HepG2 (cell line): ENCODE results near the gene BBS12. TPM values are rescaled to one million over a fixed set of nuclear protein-coding genes. Genes with fewer than 3 reads are reported as not detected.

Experiments used
- ATAC-seq: fragments of 200-7000 bp; cut with Tn5 transposase; 3 replicates; pipeline ENCODE4 v1.9.1; 2020; ENCODE audit warnings: mild to moderate bottlenecking, moderate library complexity
- BruUV-seq: library from RNA; stranded (reverse); fragments of 400-500 nt; replicated peaks from 2 replicates; lab custom pipeline; 2021; lab: Mats Ljungman, UMichigan
- CTCF ChIA-PET: fragments of 300-600 bp; formaldehyde crosslinking; extraction: SDS; loops from one replicate; lab custom pipeline; 2021; ENCODE audit warnings: low total read pairs, inconsistent platforms, low intra/inter-chr PET ratio; lab: Yijun Ruan, JAX
- POLR2A ChIA-PET: fragments of 350-600 bp; sonication (Branson Sonifier 250); formaldehyde crosslinking; loops from one replicate; lab custom pipeline; 2020; ENCODE audit warnings: antibody characterized with exemption, inconsistent platforms; lab: Yijun Ruan, JAX
- DNase-seq: peaks from one replicate; pipeline ENCODE4 v3.0.0-alpha.2; 2015; ENCODE audit warnings: low spot score
- FAIRE-seq: peaks from 3 replicates; lab custom pipeline; 2011; peaks lifted over from hg19 to GRCh38; lab: Jason Lieb, UNC
- H2AFZ ChIP-seq: one replicate; pipeline ENCODE4 v1.6.1; 2011; ENCODE audit warnings: low read length, inconsistent platforms
- H3K27ac ChIP-seq: fragments of 300-600 bp; 3 replicates; pipeline ENCODE4 v1.8.0; 2011; ENCODE audit warnings: mixed run types, mild to moderate bottlenecking, mixed read lengths, low read length, inconsistent platforms; ENCODE audit not compliant: insufficient read depth; ENCODE audit errors: extremely low read length
- H3K27me3 ChIP-seq, 2 experiments: fragments of 200-600 bp in 1 of 2; 2 replicates in 1 of 2; 3 replicates in 1 of 2; pipeline versions ENCODE4 v1.6.0 to v1.8.0; 2011; ENCODE audit warnings: low read length in 2 of 2, mild to moderate bottlenecking in 2 of 2, moderate library complexity in 2 of 2, inconsistent platforms in 1 of 2; ENCODE audit not compliant: insufficient read depth in 2 of 2, control insufficient read depth in 1 of 2
- H3K36me3 ChIP-seq, 2 experiments: fragments of 200-600 bp in 1 of 2; replicated peaks in 1 of 2; 2 replicates in 1 of 2; 3 replicates in 1 of 2; pipeline versions ENCODE4 v1.5.1 to v1.8.0; 2011; ENCODE audit warnings: low read length in 2 of 2, inconsistent platforms in 1 of 2; ENCODE audit not compliant: insufficient read depth in 2 of 2, control insufficient read depth in 1 of 2
- H3K4me1 ChIP-seq: 2 replicates; pipeline ENCODE4 v1.5.1; 2012; ENCODE audit warnings: low read length, inconsistent platforms; ENCODE audit not compliant: insufficient read depth
- H3K4me2 ChIP-seq: 2 replicates; pipeline ENCODE4 v1.6.0; 2011; ENCODE audit warnings: low read depth, low read length, inconsistent platforms
- H3K4me3 ChIP-seq, 3 experiments: fragments of 200-600 bp in 1 of 3; sonication (generic), shearing (Covaris generic) in 1 of 3; replicated peaks in 1 of 3; 2 replicates each; pipeline ENCODE4 v1.5.1; 2011 to 2016; ENCODE audit warnings: low read length in 3 of 3, inconsistent platforms in 2 of 3, low read depth in 2 of 3, mild to moderate bottlenecking in 2 of 3, control low read depth in 1 of 3, mixed read lengths in 1 of 3; ENCODE audit not compliant: insufficient read depth in 1 of 3
- H3K79me2 ChIP-seq: one replicate; pipeline ENCODE4 v1.6.1; 2011; ENCODE audit warnings: low read length, inconsistent platforms; ENCODE audit not compliant: insufficient read depth
- H3K9ac ChIP-seq: 2 replicates; pipeline ENCODE4 v1.6.0; 2011; ENCODE audit warnings: mild to moderate bottlenecking, low read depth, low read length, inconsistent platforms; ENCODE audit not compliant: insufficient read depth
- H3K9me3 ChIP-seq: 2 replicates; pipeline ENCODE4 v1.5.1; 2012; ENCODE audit warnings: mild to moderate bottlenecking, low read length
- H4K20me1 ChIP-seq: 2 replicates; pipeline ENCODE4 v1.6.0; 2011; ENCODE audit warnings: inconsistent platforms, mild to moderate bottlenecking, low read length, moderate library complexity; ENCODE audit not compliant: insufficient read depth
- ATF4 ChIP-seq, 2 experiments: fragments of 450-650 bp in 1 of 2; sonication (generic) in 1 of 2; formaldehyde crosslinking; IDR thresholded peaks; 2 replicates each; pipeline versions ENCODE4 v1.5.0 to v1.8.0; 2020 to 2022; ENCODE audit warnings: mild to moderate bottlenecking in 1 of 2, missing genetic modification reagents in 1 of 2
- CEBPB ChIP-seq: IDR thresholded peaks from 2 replicates; pipeline ENCODE4 v1.6.1; 2011; ENCODE audit warnings: low read depth, low read length, improper control_type of control experiment, borderline replicate concordance
- CEBPG ChIP-seq: IDR thresholded peaks from 2 replicates; pipeline ENCODE4 v1.6.1; 2016
- NBN ChIP-seq: fragments of 450-650 bp; conservative IDR thresholded peaks from 2 replicates; pipeline ENCODE4 v1.6.1; 2017
- RBM22 ChIP-seq: fragments of 200-400 bp; formaldehyde crosslinking; optimal IDR thresholded peaks from 2 replicates; pipeline ENCODE3; 2017; ENCODE audit warnings: mild to moderate bottlenecking, low read length, moderate library complexity
- SP4 ChIP-seq: sonication (generic); formaldehyde crosslinking; IDR thresholded peaks from 2 replicates; pipeline ENCODE4 v1.8.1; 2023; ENCODE audit warnings: mild to moderate bottlenecking, missing genetic modification reagents
- ZNF124 ChIP-seq: sonication (generic); formaldehyde crosslinking; IDR thresholded peaks from 2 replicates; pipeline ENCODE4 v1.4.0; 2020; ENCODE audit warnings: missing genetic modification reagents
- ZNF350 ChIP-seq: sonication (generic); formaldehyde crosslinking; IDR thresholded peaks from 2 replicates; pipeline ENCODE4 v1.4.0; 2020; ENCODE audit warnings: mild to moderate bottlenecking, low read depth, missing genetic modification reagents, borderline replicate concordance
- ZNF557 ChIP-seq: sonication (generic); formaldehyde crosslinking; IDR thresholded peaks from 2 replicates; pipeline ENCODE4 v1.4.0; 2020; ENCODE audit warnings: missing genetic modification reagents
- ZNF563 ChIP-seq: sonication (generic); formaldehyde crosslinking; IDR thresholded peaks from 2 replicates; pipeline ENCODE4 v1.8.0; 2022; ENCODE audit warnings: mild to moderate bottlenecking, moderate library complexity, missing genetic modification reagents
- WGBS: methylation state at CpG from one replicate; pipeline ENCODE4 v1.1.6; 2017; ENCODE audit warnings: low lambda C conversion rate; 5-methylcytosine and 5-hydroxymethylcytosine counted together
- in situ Hi-C: cut with HindIII; loops from 2 replicates; pipeline ENCODE4 v1.10.0; 2017; ENCODE audit warnings: low pct_unique_long_range_greater_than_20kb; ENCODE audit not compliant: extremely low pct_ligation_motif_present
- intact Hi-C: fragments of 100-400 bp; cut with micrococcal nuclease; formaldehyde crosslinking; loops from one replicate; pipeline ENCODE4 v1.10.0; 2022; ENCODE audit not compliant: unreplicated experiment
- polyA plus RNA-seq, 8 experiments: library from polyadenylated mRNA; depleted of rRNA in 3 of 8; stranded (reverse) in 7 of 8; unstranded in 1 of 8; fragments of >200 nt; fragmentation: Illumina TruSeq in 4 of 8; extraction: Trizol in 4 of 8; gene quantifications; 2 replicates each; pipeline versions ENCODE4 v1.2.1 to v1.2.3, GENCODE V29; 2011 to 2016; ENCODE audit warnings: low read depth in 4 of 8, missing spikeins in 1 of 8, mixed read lengths in 1 of 8; ENCODE audit not compliant: insufficient read depth in 1 of 8
- total RNA-seq, 5 experiments: library from RNA; depleted of rRNA; stranded (reverse); fragments of >200 nt; fragmentation: Illumina TruSeq; extraction: Trizol; gene quantifications; 2 replicates each; pipeline ENCODE4 v1.2.3, GENCODE V29; 2016; ENCODE audit warnings: low read depth in 1 of 5
- TF ChIP-seq, protein P1 (sequence below): sonication (generic); formaldehyde crosslinking; IDR thresholded peaks from 2 replicates; pipeline ENCODE4 v1.4.0; 2020; ENCODE audit warnings: mild to moderate bottlenecking, missing genetic modification reagents
- TF ChIP-seq, protein P2 (sequence below): sonication (generic); formaldehyde crosslinking; conservative IDR thresholded peaks from 2 replicates; pipeline ENCODE4 v1.4.0; 2020; ENCODE audit warnings: missing genetic modification reagents

The BBS12 gene
- total and polyA plus RNA-seq, 2 of the 13 experiments (the other 11 are each of a cell fraction or from before 2014, with no cell fraction given), result 0.32 to 1.7 TPM

- ChIA-PET CTCF (no interaction called here), POLR2A (no interaction called here)
- 97% methylated on average over 5 of the region's 5 CpGs for WGBS
- no peaks in the 10 kb centered on the region for H3K36me3 ChIP-seq
- in situ Hi-C loops, result loop anchor here (25.0 kb wide), 1 partner anchor 1348 kb away; no protein-coding TSS in a partner anchor
- ATAC-seq (no peak), FAIRE-seq (no peak), DNase-seq (no peak)
- TF ChIP-seq ZNF350 (CRISPR knock-in tag), result no peak
- TF ChIP-seq, protein P1, sequence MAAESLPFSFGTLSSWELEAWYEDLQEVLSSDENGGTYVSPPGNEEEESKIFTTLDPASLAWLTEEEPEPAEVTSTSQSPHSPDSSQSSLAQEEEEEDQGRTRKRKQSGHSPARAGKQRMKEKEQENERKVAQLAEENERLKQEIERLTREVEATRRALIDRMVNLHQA (CRISPR knock-in tag), result no peak
- TF ChIP-seq SP4 (CRISPR knock-in tag), result no peak
- no peak for TF ChIP-seq ZNF563 (CRISPR knock-in tag)
- no peak for TF ChIP-seq ZNF557 (CRISPR knock-in tag)
- no peak for TF ChIP-seq ZNF124
- no peak overlapping the region for H3K4me3 ChIP-seq
- H3K4me1 ChIP-seq, result peaks cover 66% of the 10 kb centered on the region
- intact Hi-C loops, result loop anchor here (10.0 kb wide), 1 partner anchor 301 kb away; no protein-coding TSS in a partner anchor
- no peaks in the 10 kb centered on the region for H3K79me2 ChIP-seq
- H3K27ac ChIP-seq, result no peak overlapping the region
- H3K27me3 ChIP-seq, result no peaks in the 10 kb centered on the region
- no peak overlapping the region for H2AFZ ChIP-seq
- no TSS peak for BruUV-seq
- H3K9ac ChIP-seq, result no peak overlapping the region
- no peaks in the 10 kb centered on the region for H3K9me3 ChIP-seq
- H3K4me2 ChIP-seq, result no peak overlapping the region
- no peaks in the 10 kb centered on the region for H4K20me1 ChIP-seq
These were observed 31.7 kb downstream of the BBS12 start for GRCh38 chr4:122764071-122764820.

GRCh38 chr4:122764821-122765215 is 32.3 kb downstream of the BBS12 start:
- Histone ChIP-seq H4K20me1 (no peaks in the 10 kb centered on the region), H2AFZ (no peak overlapping the region), H3K36me3 (no peaks in the 10 kb centered on the region), H3K4me1 (peaks cover 66% of the 10 kb centered on the region), H3K27ac (no peak overlapping the region), H3K79me2 (no peaks in the 10 kb centered on the region), H3K27me3 (no peaks in the 10 kb centered on the region), H3K4me2 (no peak overlapping the region), H3K9me3 (no peaks in the 10 kb centered on the region), H3K4me3 (no peak overlapping the region), H3K9ac (no peak overlapping the region)
- no peak for FAIRE-seq
- no TSS peak for BruUV-seq
- ATAC-seq, result no peak
- in situ Hi-C loops (loop anchor here (25.0 kb wide), 1 partner anchor 1347 kb away; no protein-coding TSS in a partner anchor), intact Hi-C loops (loop anchor here (10.0 kb wide), 1 partner anchor 300 kb away; no protein-coding TSS in a partner anchor)
- TF ChIP-seq, protein P2, sequence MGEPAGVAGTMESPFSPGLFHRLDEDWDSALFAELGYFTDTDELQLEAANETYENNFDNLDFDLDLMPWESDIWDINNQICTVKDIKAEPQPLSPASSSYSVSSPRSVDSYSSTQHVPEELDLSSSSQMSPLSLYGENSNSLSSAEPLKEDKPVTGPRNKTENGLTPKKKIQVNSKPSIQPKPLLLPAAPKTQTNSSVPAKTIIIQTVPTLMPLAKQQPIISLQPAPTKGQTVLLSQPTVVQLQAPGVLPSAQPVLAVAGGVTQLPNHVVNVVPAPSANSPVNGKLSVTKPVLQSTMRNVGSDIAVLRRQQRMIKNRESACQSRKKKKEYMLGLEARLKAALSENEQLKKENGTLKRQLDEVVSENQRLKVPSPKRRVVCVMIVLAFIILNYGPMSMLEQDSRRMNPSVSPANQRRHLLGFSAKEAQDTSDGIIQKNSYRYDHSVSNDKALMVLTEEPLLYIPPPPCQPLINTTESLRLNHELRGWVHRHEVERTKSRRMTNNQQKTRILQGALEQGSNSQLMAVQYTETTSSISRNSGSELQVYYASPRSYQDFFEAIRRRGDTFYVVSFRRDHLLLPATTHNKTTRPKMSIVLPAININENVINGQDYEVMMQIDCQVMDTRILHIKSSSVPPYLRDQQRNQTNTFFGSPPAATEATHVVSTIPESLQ (CRISPR knock-in tag), result no peak
- TF ChIP-seq ATF4 (CRISPR knock-in tag; IDR thresholded peaks at IDR 0.05) (peak in 1 of 2 experiments; percentile 14; a peak in 1 of 4 replicates), RBM22 (no peak), NBN (no peak), CEBPG (CRISPR knock-in tag) (0 out of 2 replicates have a peak, but pooled peaks have one; percentile 8), CEBPB (peak; percentile 65; the same call in 1 of the 2 replicates)
- ChIA-PET POLR2A (no interaction called here), CTCF (no interaction called here)
- 45% methylated on average over 1 of the region's 1 CpG for WGBS
- DNase-seq, result no peak
